ENCODE measurements around the gene DRC7. TPM values are rescaled to one million over a fixed set of nuclear protein-coding genes. Genes with fewer than 3 reads are reported as not detected.
"Not testable (repeated sequence)": the region's sequence is repeated elsewhere in the genome, so short reads cannot be mapped to it uniquely, and the experiment has no call there.

Gene DRC7
- polyA plus RNA-seq, 1 donor from 2014 or later, result not detected

DNA sequence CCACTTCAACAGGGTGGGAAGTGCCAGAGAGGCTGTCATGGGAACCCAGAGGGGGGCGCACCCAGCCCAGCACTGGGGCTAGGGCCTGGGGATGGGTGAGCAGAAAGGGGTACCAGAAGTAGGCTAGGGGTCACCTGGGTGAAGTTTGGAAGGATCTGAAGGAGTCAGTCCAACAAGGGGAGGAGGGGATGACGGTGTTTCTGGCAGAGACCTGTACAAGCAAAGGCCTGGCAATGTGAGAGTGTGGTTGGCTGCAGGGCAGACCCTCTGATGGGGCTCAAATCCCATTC, 27.5 kb downstream of the DRC7 start:
- peaks cover 1 to 8% (median 5%) of the 10 kb centered on the region in 3 donors for H3K4me1 Mint-ChIP-seq
- no peak overlapping the region for H3K4me3 Mint-ChIP-seq
- no peaks in the 10 kb centered on the region for H3K9me3 Mint-ChIP-seq
- no peak overlapping the region for H3K27ac Mint-ChIP-seq
- H3K27me3 Mint-ChIP-seq, result peaks cover 2% of the 10 kb centered on the region
- no peaks in the 10 kb centered on the region for H3K36me3 Mint-ChIP-seq

DNA sequence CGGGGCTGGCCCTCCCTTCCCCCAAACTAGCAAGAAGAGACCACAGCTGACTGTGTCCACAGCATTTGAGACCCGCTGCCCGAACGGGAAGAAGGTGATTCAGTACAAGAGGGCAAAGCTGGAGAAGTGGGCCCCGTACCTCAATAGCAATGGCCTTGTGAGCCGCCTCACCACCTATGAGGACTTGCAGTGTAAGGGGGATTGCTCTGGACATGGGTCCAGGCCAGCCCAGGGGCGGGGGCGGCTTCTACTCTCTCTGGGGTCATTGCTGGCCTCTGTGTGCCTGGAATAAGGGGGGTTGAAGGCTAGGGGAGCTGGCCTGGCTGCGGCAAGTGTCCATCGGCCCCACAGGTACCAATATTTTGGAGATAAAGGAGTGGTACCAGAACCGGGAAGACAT, 28.0 kb downstream of the DRC7 start:
- H3K9me3 Mint-ChIP-seq, result no peaks in the 10 kb centered on the region
- no peak overlapping the region for H3K27ac Mint-ChIP-seq
- peaks cover 1 to 8% (median 5%) of the 10 kb centered on the region in 3 donors for H3K4me1 Mint-ChIP-seq
- H3K36me3 Mint-ChIP-seq, result no peaks in the 10 kb centered on the region
- H3K27me3 Mint-ChIP-seq, result peaks cover 2% of the 10 kb centered on the region
- H3K4me3 Mint-ChIP-seq, result no peak overlapping the region

DNA sequence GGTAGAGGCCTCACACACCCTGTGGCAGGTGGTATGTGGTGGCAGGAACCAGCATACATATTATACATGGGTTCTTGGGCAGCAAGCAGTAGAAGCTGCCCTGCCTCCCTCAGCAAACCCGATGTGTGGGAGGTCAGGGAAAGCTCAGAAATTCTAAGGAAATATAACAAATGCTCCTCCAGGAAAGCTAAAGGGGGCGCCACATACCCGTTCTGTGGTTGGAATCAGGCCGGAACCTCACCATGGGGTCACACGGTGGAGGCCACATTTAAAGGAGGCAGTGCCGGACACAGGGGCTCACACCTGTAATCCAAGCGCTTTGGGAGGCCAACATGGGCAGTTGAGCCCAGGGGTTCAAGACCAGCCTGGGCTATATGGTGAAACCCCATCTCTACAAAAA, 28.6 kb downstream of the DRC7 start:
- Mint-ChIP-seq H3K27me3 (peaks cover 2% of the 10 kb centered on the region), H3K27ac (no peak overlapping the region), H3K4me1 (peaks cover 1 to 8% (median 5%) of the 10 kb centered on the region in 3 donors), H3K36me3 (no peaks in the 10 kb centered on the region), H3K4me3 (no peak overlapping the region), H3K9me3 (no peaks in the 10 kb centered on the region)

DNA sequence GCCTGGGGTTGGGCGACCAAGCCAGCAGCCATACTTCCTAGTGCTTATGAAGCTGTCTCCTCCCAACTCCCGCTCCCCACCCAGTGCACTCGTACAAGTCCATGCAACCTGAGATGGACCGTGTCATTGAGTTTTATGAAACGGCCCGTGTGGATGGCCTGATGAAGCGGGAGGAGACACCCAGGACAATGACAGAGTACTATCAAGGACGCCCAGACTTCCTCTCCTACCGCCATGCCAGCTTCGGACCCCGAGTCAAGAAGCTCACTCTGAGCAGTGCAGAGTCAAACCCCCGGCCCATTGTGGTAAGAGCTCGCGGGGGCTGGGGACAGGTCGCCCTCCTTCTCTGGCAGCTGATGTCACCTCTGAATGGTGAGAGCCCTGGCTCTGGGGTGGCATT, 29.9 kb downstream of the DRC7 start:
- peaks cover 1 to 8% (median 5%) of the 10 kb centered on the region in 3 donors for H3K4me1 Mint-ChIP-seq
- H3K27me3 Mint-ChIP-seq, result peaks cover 2% of the 10 kb centered on the region
- no peaks in the 10 kb centered on the region for H3K36me3 Mint-ChIP-seq
- no peak overlapping the region for H3K4me3 Mint-ChIP-seq
- H3K9me3 Mint-ChIP-seq, result no peaks in the 10 kb centered on the region
- no peak overlapping the region for H3K27ac Mint-ChIP-seq

DNA sequence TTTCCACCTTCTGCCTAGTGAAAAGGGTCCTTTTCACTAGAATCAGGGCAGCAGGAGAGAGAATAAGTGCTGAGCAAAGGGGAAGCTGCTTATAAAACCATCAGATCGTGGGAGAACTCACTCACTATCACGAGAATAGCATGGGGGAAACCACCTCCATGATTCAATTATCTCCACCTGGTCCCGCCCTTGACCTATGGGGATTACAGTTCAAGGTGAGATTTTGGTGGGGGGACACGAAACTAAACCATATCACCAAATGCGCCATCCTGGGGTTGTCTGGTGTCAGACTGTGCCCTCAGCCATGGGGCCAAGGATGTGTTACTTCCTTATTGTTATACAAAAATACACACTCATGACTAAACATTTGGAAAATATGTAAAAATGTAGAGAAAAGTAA, 30.5 kb downstream of the DRC7 start:
- H3K9me3 Mint-ChIP-seq, result no peaks in the 10 kb centered on the region
- H3K27ac Mint-ChIP-seq, result peak overlapping the region in 1 of 3 donors; percentile 76

DNA sequence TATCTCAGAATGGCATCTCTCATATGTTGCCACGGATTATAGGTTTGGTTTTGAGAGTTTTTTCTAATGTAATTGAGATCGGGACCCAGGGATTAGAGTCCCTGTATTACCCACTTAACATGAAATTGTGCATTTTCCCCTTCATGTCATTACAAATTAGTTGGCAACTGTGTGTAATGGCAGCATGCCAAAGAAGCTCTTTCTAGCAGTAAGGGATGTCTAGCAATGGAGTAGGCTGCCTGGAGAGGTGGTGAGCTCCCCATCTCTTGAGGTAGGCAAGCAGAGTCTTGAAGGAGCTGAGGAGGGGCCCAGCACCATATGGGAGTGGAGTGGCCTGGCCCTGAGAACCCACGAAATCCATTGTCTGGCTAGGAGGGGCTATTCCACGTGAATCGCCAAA, 30.9 kb downstream of the DRC7 start:
- no peaks in the 10 kb centered on the region for H3K9me3 Mint-ChIP-seq
- no peak overlapping the region for H3K4me3 Mint-ChIP-seq

More for the DNA sequence above, 30.5 kb downstream of the DRC7 start:
- Mint-ChIP-seq H3K36me3 (no peaks in the 10 kb centered on the region), H3K4me1 (peaks cover 1 to 8% (median 5%) of the 10 kb centered on the region in 3 donors), H3K4me3 (no peak overlapping the region), H3K27me3 (peaks cover 2% of the 10 kb centered on the region)

DNA sequence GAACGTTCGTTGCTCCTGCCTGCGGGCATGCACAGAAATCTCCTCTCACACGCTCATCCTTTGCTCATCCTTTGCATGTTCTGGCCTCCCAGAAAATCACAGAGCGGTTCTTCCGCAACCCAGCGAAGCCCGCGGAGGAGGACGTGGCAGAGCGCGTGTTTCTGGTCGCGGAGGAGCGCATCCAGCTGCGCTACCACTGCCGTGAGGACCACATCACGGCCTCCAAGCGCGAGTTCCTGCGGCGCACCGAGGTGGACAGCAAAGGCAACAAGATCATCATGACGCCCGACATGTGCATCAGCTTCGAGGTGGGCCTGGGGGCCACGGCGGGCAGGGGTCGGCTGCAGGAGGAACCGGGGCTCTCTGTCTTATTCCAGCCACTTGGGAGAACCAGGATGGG, 31.4 kb downstream of the DRC7 start:
- no peak overlapping the region for H3K27ac Mint-ChIP-seq
- peaks cover 1 to 8% (median 5%) of the 10 kb centered on the region in 3 donors for H3K4me1 Mint-ChIP-seq
- no peaks in the 10 kb centered on the region for H3K27me3 Mint-ChIP-seq
- no peak overlapping the region for H3K4me3 Mint-ChIP-seq
- no peaks in the 10 kb centered on the region for H3K9me3 Mint-ChIP-seq
- H3K36me3 Mint-ChIP-seq, result no peaks in the 10 kb centered on the region

More for the DNA sequence above, 30.9 kb downstream of the DRC7 start:
- Mint-ChIP-seq H3K4me1 (peaks cover 1 to 8% (median 5%) of the 10 kb centered on the region in 3 donors), H3K27me3 (no peaks in the 10 kb centered on the region), H3K27ac (peak overlapping the region in 1 of 3 donors; percentile 76), H3K36me3 (no peaks in the 10 kb centered on the region)

DNA sequence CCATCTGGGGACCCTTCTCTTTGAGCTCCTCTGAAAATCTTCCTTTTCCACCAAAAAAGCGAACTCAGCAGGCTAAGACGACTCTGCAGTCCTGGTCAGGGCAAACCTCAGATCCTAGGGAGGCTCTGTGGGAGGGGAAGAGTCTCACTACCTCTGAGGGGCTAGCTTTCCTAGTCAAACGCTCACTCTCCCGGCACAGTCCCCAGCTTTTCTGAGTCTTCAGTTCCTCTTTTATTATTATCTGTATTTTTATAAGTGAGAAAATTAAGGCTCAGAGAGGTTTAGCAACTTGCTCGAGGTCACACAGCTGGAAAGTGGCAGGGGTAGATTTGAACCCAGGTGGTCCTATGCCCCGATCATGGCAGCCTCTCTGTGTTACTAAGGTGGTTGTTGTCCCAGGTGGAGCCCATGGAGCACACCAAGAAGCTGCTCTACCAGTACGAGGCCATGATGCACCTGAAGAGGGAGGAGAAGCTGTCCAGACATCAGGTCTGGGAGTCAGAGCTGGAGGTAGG, 31.9 kb downstream of the DRC7 start:
- H3K9me3 Mint-ChIP-seq, result no peaks in the 10 kb centered on the region
- no peaks in the 10 kb centered on the region for H3K27me3 Mint-ChIP-seq
- H3K27ac Mint-ChIP-seq, result no peak overlapping the region
- H3K4me3 Mint-ChIP-seq, result no peak overlapping the region
- H3K36me3 Mint-ChIP-seq, result no peaks in the 10 kb centered on the region
- H3K4me1 Mint-ChIP-seq, result peaks cover 1 to 8% (median 5%) of the 10 kb centered on the region in 3 donors

DNA sequence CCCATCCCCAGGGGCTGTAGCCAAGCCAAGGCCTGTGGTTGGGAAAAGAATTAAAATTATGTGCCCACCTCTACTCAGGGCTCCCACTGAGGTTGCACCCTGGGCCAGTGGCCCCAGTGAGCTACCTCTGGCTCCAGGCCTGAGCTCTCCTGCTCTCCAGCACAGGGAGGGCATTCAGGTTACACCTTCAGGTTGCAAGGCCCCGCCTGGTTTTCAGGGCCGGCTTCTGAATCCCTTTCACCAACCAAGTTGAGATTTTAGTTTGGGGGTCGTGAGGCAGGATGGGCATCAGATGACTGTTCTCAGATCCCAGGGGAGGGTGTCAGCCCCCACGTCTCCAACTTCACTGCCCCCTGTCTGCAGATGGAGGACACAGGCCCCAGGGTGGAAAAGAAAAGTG, 33.0 kb downstream of the DRC7 start:
- Mint-ChIP-seq H3K27me3 (no peaks in the 10 kb centered on the region), H3K4me1 (peaks cover 1 to 8% (median 5%) of the 10 kb centered on the region in 3 donors), H3K9me3 (peaks cover 0 to 1% (median 0%) of the 10 kb centered on the region in 3 donors), H3K4me3 (no peak overlapping the region), H3K27ac (no peak overlapping the region), H3K36me3 (no peaks in the 10 kb centered on the region)

DNA sequence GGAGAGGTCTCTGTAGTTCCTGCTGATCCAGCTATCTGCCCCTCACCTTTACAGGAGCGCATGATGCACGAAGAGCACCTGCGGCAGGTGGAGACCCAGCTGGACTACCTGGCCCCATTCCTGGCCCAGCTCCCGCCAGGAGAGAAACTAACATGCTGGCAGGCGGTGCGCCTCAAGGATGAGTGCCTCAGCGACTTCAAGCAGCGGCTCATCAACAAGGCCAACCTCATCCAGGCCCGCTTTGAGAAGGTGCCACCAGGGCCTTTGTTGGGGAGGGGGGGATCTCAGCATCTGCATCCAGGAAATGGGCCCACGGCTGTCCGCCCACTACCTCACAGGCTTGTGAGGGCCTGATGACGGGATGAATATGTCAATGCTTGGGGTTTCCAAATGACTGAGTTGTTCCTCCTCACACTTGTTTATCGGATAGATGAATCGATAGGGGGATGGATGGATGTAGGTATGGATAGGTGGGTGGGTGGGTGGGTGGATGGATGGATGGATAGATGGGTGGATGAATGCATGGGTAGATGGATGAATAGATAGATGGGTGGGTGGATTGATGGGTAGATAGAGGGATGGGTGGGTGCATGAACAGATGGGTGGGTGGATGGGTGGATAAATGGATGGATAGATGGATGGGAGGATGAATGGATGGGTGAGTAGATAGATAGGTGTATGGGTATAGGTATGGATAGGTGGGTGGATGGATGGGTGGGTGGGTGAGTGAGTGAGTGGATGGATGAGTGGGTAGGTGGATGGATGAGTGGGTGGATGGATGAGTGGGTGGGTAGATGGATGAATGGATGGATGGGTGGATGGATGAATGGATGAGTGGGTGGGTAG, 34.0 kb downstream of the DRC7 start:
- H3K9me3 Mint-ChIP-seq, result peaks cover 0 to 10% (median 0%) of the 10 kb centered on the region in 3 donors
- H3K27me3 Mint-ChIP-seq, result no peaks in the 10 kb centered on the region
- peaks cover 1 to 8% (median 5%) of the 10 kb centered on the region in 3 donors for H3K4me1 Mint-ChIP-seq
- H3K36me3 Mint-ChIP-seq, result no peaks in the 10 kb centered on the region
- H3K4me3 Mint-ChIP-seq, result no peak overlapping the region
- no peak overlapping the region for H3K27ac Mint-ChIP-seq

DNA sequence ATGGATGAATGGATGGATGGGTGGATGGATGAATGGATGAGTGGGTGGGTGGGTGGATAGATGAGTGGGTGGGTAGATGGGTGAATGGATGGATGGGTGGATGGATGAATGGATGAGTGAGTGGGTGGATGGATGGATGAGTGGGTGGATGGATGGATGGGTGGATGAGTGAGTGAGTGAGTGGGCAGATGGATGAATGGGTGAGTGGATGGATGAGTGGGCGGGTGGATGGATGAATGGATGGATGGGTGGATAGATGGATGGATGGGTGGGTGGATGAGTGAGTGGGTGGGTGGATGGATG, 34.5 kb downstream of the DRC7 start:
- Mint-ChIP-seq H3K4me3 (no peak overlapping the region), H3K36me3 (no peaks in the 10 kb centered on the region), H3K4me1 (peaks cover 1 to 8% (median 5%) of the 10 kb centered on the region in 3 donors), H3K27me3 (no peaks in the 10 kb centered on the region), H3K27ac (no peak overlapping the region), H3K9me3 (peaks cover 0 to 10% (median 0%) of the 10 kb centered on the region in 3 donors)

DNA sequence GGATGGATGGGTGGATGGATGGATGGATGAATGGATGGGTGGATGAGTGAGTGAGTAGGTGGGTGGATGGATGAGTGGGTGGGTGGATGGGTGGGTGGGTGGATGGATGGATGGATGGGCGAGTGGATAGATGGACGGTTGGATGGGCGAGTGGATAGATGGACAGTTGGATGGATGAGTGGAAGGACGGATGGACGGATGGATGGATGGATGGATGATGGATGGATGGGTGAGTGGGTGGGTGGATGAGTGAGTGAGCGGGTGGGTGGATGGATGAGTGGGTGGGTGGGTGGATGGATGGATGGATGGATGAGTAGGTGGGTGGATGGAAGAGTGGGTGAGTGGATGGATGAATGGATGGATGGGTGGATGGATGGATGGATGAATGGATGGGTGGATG, 35.2 kb downstream of the DRC7 start:
- H3K36me3 Mint-ChIP-seq, H3K4me3 Mint-ChIP-seq, H3K27me3 Mint-ChIP-seq, H3K27ac Mint-ChIP-seq, H3K4me1 Mint-ChIP-seq: not testable (repeated sequence)
- peaks cover 0 to 10% (median 0%) of the 10 kb centered on the region in 3 donors for H3K9me3 Mint-ChIP-seq

DNA sequence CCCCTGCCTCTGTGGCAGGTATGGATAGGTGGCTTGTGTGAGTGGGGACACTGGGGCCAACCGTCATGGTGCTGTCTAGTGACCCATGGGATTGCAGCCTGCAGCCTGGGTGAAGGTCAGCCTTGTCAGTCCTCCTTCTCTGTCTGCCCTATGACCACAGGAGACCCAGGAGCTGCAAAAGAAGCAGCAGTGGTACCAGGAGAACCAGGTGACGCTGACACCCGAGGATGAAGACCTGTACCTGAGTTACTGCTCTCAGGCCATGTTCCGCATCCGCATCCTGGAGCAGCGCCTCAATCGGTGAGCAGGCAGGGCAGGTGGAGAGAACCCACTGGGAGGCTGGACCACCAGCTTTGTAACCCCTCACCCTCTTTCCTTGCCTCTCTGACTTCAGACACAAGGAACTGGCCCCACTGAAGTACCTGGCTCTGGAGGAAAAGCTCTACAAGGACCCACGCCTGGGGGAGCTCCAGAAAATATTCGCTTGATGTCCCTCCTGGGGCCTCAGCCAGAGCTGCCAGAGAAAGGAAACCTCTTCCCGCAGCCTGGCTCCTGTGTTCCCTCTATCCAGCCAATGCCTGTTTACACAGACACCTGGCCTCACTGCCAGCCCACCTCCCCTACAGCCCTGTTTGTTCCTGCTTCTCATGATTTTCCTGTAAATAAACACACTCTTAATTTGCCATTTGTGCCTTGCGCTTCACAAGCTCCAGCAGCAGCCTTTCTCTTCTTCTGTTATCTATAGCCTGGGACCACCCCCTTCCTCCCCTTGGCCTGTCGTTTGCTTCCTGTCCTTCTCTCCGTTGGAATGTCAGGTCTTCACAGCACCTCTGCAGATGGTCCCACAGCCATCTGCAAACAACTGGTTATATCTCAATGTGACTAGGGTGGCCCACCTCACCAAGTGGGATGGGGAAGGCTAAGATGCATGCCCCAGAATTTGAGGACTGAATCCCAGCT, 36.4 kb downstream of the DRC7 start:
- Mint-ChIP-seq H3K4me1 (peaks cover 4 to 8% (median 5%) of the 10 kb centered on the region in 3 donors), H3K4me3 (no peak overlapping the region), H3K9me3 (peaks cover 0 to 10% (median 0%) of the 10 kb centered on the region in 3 donors), H3K27ac (no peak overlapping the region), H3K27me3 (peaks cover 2% of the 10 kb centered on the region), H3K36me3 (peaks cover 2% of the 10 kb centered on the region)

DNA sequence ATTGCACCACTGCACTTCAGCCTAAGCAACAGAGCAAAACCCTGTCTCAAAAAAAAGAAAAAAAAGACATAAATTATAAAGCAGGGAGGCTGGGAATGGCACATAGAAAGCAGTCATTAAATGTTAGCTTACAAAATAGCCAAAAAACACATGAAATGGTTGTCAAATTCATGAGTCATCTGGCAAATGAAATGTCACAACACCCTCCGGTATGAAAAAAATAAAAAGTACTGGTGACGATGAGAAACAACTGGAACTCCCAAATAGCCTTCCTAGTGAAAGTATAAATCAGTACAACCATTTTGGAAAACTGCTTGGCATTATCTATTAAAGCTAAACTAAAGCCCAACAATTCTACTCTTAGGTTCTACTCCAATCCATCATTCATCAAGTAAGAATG, 37.4 kb downstream of the DRC7 start:
- peaks cover 2% of the 10 kb centered on the region for H3K36me3 Mint-ChIP-seq
- H3K27ac Mint-ChIP-seq, result no peak overlapping the region
- peaks cover 0 to 10% (median 0%) of the 10 kb centered on the region in 3 donors for H3K9me3 Mint-ChIP-seq
- peaks cover 8 to 14% (median 9%) of the 10 kb centered on the region in 3 donors for H3K4me1 Mint-ChIP-seq
- H3K27me3 Mint-ChIP-seq, result peaks cover 2% of the 10 kb centered on the region
- H3K4me3 Mint-ChIP-seq, result peak overlapping the region in 1 of 4 donors; percentile 67

DNA sequence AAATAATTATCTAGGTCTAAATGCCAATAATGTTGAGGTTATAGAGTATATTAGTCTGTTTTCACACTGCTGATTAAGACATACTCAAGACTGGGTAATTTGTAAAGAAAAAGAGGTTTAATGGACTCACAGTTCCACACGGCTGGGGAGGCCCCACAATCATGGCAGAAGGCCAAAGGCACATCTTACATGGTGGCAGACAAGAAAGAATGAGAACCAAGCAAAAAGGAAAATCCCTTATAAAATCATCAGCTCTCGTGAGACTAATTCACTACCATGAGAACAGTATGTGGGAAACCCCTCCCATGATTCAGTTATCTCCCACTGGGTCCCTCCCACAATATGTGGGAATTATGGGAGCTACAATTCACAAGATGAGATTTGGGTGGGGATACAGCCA, 38.1 kb downstream of the DRC7 start:
- Mint-ChIP-seq H3K36me3 (peaks cover 2% of the 10 kb centered on the region), H3K4me1 (peaks cover 8 to 14% (median 9%) of the 10 kb centered on the region in 3 donors), H3K9me3 (peaks cover 0 to 10% (median 0%) of the 10 kb centered on the region in 3 donors), H3K4me3 (peak overlapping the region in 2 of 4 donors; percentile 18 to 67), H3K27me3 (peaks cover 2% of the 10 kb centered on the region), H3K27ac (peak overlapping the region in 2 of 3 donors; percentile 13 to 47)
